AG09319 (cell line): Measurements from ENCODE around the gene VASP.
"Not testable (repeated sequence)": the region's sequence is repeated elsewhere in the genome, so short reads cannot be mapped to it uniquely, and the experiment has no call there.

Experiments used
- DNase-seq: peaks from one replicate; pipeline ENCODE4 v3.0.0-alpha.2; 2010; ENCODE audit warnings: low read depth; ENCODE audit errors: extremely low read depth
- TF ChIP-seq, protein P1 (sequence below): IDR thresholded peaks from 2 replicates; pipeline ENCODE4 v1.5.1; 2011; ENCODE audit warnings: low read depth, mild to moderate bottlenecking, inconsistent platforms, low read length, moderate library complexity

The VASP gene

DNA sequence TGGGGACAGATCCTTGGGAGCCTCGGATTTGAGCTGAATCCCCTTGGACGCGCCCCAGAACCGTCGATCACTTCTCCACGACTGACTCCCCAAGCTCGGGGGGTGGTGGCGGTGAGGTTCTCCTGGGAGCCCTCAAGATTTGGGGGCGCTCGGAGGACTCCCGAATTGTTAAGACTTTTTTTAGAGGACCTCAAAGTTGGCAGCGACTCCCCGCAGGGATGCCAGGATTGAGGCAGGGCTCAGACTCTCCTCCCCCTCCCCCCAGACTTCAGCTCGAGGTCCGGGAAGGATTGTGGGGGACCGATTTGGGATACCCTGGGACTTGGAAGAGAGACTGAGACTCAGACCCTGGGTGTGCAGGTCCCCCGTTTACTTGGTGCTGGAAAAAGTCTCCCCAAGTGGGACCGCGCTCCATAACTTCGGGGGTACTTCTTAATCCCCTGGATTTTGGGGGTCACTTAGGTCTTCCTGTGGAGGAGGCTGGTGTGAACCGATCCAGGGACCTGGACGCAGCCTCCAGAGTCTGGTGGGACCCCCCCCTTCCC, 665 bp downstream of the VASP start:
- TF ChIP-seq, protein P1, sequence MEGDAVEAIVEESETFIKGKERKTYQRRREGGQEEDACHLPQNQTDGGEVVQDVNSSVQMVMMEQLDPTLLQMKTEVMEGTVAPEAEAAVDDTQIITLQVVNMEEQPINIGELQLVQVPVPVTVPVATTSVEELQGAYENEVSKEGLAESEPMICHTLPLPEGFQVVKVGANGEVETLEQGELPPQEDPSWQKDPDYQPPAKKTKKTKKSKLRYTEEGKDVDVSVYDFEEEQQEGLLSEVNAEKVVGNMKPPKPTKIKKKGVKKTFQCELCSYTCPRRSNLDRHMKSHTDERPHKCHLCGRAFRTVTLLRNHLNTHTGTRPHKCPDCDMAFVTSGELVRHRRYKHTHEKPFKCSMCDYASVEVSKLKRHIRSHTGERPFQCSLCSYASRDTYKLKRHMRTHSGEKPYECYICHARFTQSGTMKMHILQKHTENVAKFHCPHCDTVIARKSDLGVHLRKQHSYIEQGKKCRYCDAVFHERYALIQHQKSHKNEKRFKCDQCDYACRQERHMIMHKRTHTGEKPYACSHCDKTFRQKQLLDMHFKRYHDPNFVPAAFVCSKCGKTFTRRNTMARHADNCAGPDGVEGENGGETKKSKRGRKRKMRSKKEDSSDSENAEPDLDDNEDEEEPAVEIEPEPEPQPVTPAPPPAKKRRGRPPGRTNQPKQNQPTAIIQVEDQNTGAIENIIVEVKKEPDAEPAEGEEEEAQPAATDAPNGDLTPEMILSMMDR, result no peak
- DNase-seq, result no peak

DNA sequence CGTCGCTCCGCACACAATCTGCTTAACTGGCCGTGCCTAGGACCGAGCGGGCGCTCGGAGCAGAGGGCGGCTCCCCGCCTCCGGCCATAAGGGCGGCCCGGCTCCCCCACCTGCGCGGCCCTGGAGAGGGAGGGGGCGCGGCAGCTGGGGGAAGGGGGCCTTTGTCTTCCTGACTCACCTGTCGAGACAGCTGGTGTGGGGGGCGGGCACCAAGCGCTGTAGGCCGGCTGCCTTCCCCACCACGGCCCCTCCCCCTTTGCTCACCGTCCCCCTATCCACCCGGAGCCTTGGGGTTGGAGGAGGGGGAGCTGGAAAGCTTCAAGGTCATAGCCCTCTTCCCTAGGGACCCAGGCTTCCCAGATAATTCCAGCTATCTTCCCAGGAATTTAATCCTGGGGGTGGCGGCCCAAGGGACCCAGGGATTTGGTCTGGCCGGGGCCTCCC, 1.2 kb downstream of the VASP start:
- TF ChIP-seq, protein P1, result no peak
- no peak for DNase-seq

DNA sequence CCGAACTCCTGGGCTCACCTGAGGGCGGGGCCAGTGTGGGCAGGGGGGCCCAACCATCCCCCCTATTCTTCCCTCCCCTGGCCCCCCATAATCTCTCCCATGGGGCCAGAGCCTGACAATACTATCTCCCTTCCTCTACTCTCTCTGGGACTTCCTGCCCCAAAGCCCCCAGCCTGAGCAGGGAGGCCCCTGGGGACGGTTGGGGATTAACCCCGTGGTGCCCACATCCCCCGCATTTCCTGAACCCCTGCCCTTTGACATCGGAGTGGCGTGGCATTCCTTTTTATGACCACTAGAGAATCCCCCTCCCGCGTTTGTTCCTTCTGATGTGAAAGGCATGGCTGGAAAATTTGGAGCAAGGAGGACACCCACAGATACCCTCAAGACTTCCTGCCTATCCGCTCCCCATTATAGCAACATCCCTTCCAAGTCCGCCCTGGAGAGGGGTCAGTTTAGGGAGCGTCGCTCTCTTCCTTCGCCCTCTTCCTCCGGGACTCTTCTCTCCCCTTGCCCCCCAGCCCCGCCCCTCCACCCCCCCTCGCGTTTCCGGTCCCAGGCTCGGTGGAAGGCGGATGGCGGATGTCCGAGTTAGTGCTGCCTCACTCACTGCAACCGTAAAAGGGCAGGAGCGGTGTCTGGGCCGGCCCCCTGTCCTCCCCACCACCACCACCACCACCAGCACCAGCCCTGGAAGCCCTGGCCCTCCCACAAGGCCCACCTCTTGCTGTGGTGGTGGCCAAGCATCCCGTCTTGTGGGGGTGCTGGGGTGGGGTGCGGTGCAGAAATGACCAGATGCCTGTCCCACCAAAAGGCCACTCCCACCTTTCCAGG, 1.8 kb downstream of the VASP start:
- no peak for DNase-seq
- TF ChIP-seq, protein P1, result no peak

DNA sequence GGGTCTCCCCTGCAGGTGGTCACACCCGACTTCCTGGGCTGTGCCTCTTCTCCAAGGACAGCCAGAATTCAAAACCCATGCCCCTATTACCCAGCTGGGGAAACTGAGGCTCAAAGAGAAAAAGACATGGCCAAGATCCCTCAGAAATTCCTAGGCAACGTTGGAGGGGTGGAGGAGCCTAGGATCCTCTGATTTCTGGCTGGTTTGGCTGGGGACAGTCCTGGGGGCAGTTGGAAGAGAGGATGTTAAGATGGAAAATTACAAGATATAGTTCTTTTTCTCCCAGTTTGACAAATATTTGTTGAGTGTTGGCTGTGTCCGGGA, 2.4 kb downstream of the VASP start:
- DNase-seq, result no peak
- TF ChIP-seq, protein P1, result no peak

DNA sequence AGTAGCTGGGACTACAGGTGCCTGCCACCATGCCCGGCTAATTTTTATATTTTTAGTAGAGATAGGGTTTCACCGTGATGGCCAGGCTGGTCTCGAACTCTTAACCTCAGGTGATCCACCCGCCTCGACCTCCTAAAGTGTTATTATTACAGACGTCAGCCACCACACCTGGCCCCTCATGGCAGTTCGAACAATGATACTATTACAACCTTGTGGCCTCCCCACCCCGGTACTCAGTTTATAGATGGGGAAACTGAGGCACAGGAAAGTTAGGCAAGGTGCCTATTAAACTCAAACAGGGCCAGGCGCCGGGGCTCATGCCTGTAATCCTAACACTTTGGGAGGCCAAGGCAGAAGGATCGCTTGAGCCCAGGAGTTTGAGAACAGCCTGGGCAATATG, 3.1 kb downstream of the VASP start:
- DNase-seq, result not testable (repeated sequence)

DNA sequence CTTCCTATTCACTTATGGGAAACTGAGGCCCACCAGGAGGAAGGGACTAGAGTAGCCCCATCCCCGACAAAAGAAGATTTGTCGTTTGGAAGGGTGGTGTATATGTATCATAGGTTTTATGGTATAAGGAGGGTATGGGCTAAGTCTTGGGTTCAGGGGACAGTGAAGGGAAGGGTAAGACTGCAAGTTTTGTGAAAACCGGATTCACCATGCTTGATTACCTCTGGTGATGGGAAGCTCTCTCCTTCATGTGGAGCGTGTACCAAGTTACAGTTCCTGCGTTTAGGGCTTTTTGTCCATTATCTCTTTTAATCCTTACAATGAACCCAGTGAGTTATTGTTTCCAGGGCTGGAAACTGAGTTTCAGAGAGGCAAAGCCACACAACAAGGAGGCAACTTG, 3.8 kb downstream of the VASP start:
- DNase-seq, result no peak
- TF ChIP-seq, protein P1, result no peak

DNA sequence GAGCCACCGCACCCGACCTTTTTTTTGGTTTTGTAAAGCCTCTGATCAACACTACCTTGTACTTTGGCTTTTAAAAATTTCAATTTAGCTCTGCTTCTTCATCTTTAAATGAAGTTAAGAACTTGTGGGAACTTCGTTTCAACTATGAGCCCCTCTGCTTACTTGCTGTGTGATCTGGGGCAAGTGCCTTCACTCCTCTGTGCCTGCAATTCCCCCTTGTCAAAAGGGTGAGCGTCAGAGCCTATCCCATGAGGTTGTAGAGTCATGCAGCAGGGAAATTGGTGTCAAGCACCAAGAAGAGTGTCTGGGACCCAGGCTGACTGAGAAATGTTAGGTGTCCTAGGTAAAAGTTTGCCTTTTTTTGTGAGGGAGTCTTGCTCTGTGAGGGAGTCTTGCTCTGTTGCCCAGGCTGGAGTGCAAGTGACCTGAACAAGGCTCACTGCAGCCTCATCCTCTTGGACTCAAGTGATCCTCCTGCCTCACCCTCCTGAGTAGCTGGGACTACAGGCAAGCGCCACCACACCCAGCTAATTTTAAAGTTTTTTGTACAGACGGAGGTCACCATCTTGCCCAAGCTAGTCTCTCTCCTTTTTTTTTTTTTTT, 5.7 kb downstream of the VASP start:
- TF ChIP-seq, protein P1, result no peak
- no peak for DNase-seq
